Loucy (cell line): ENCODE results near the gene PPFIBP1.
A peak's percentile ranks its signal among the peaks of the same experiment; 100 is the strongest.

Experiments
- H2AFZ ChIP-seq: fragments of 200-600 bp; sonication (generic); 2 replicates; pipeline ENCODE4 v1.6.0; 2016; ENCODE audit warnings: antibody characterized with exemption, mild to moderate bottlenecking, low read length, moderate library complexity
- H3F3A ChIP-seq: fragments of 200-600 bp; 2 replicates; pipeline ENCODE4 v1.6.0; 2016; ENCODE audit warnings: antibody characterized with exemption, low read depth, mild to moderate bottlenecking
- H3K27me3 ChIP-seq: fragments of 200-600 bp; sonication (generic); 2 replicates; pipeline ENCODE4 v1.6.1; 2014; ENCODE audit warnings: low read length, mild to moderate bottlenecking; ENCODE audit not compliant: insufficient read depth, poor library complexity, severe bottlenecking
- H3K36me3 ChIP-seq: fragments of 200-600 bp; sonication (generic); 2 replicates; pipeline ENCODE4 v1.6.1; 2016; ENCODE audit warnings: low read length; ENCODE audit not compliant: insufficient read depth
- H3K4me1 ChIP-seq: fragments of 200-600 bp; sonication (generic); 2 replicates; pipeline ENCODE4 v1.5.1; 2014; ENCODE audit warnings: low read length, mild to moderate bottlenecking; ENCODE audit not compliant: insufficient read depth, poor library complexity, severe bottlenecking
- H3K4me2 ChIP-seq: fragments of 200-600 bp; sonication (generic); 2 replicates; pipeline ENCODE4 v1.6.0; 2014; ENCODE audit warnings: antibody characterized with exemption, low read length, low read depth, mild to moderate bottlenecking; ENCODE audit not compliant: poor library complexity, severe bottlenecking
- H3K4me3 ChIP-seq: fragments of 200-600 bp; sonication (generic); 2 replicates; pipeline ENCODE4 v1.5.1; 2014; ENCODE audit warnings: low read length, mild to moderate bottlenecking, mixed read lengths; ENCODE audit not compliant: poor library complexity, severe bottlenecking
- H3K79me2 ChIP-seq: fragments of 200-600 bp; sonication (generic); 2 replicates; pipeline ENCODE4 v1.6.1; 2014; ENCODE audit warnings: low read length; ENCODE audit not compliant: insufficient read depth
- H3K9ac ChIP-seq: fragments of 200-600 bp; sonication (generic); 2 replicates; pipeline ENCODE4 v1.6.0; 2014; ENCODE audit warnings: mild to moderate bottlenecking, low read depth, low read length, moderate library complexity; ENCODE audit not compliant: poor library complexity, severe bottlenecking
- H3K9me2 ChIP-seq: fragments of 200-600 bp; sonication (generic); replicated peaks from 2 replicates; pipeline ENCODE4 v1.6.1; 2016; ENCODE audit warnings: low read depth, low read length, mixed read lengths
- H3K9me3 ChIP-seq: fragments of 200-600 bp; sonication (generic); 2 replicates; pipeline ENCODE4 v1.6.1; 2014; ENCODE audit warnings: mild to moderate bottlenecking, antibody characterized with exemption, low read length, low read depth; ENCODE audit not compliant: insufficient read depth
- H4K20me1 ChIP-seq: fragments of 200-600 bp; sonication (generic); 2 replicates; pipeline ENCODE4 v1.6.0; 2014; ENCODE audit warnings: antibody characterized with exemption, low read length, mild to moderate bottlenecking; ENCODE audit not compliant: insufficient read depth, poor library complexity, severe bottlenecking
- EZH2phosphoT487 ChIP-seq: fragments of 200-600 bp; IDR thresholded peaks from 2 replicates; pipeline ENCODE4 v1.6.1; 2018; ENCODE audit warnings: antibody characterized with exemption, mild to moderate bottlenecking, moderate library complexity, borderline replicate concordance
- TF ChIP-seq, protein P1 (sequence below): fragments of 200-600 bp; sonication (generic); conservative IDR thresholded peaks from 2 replicates; pipeline ENCODE4 v1.5.1; 2014; ENCODE audit warnings: mild to moderate bottlenecking, antibody characterized with exemption, low read length

PPFIBP1 gene

GRCh38 chr12:27531896-27532295 is 7.9 kb downstream of the PPFIBP1 start:
- Histone ChIP-seq H3K27me3 (no peaks in the 10 kb centered on the region), H3K9me2 (no peaks in the 10 kb centered on the region), H3F3A (peaks cover 8% of the 10 kb centered on the region), H3K9ac (no peak overlapping the region), H2AFZ (no peak overlapping the region), H3K4me3 (no peak overlapping the region), H3K4me2 (no peak overlapping the region), H3K4me1 (peaks cover 51% of the 10 kb centered on the region), H3K9me3 (no peaks in the 10 kb centered on the region), H3K36me3 (no peaks in the 10 kb centered on the region), H3K79me2 (peaks cover 36% of the 10 kb centered on the region; the same call in 1 of the 2 replicates), H4K20me1 (no peaks in the 10 kb centered on the region)
- TF ChIP-seq, protein P1, sequence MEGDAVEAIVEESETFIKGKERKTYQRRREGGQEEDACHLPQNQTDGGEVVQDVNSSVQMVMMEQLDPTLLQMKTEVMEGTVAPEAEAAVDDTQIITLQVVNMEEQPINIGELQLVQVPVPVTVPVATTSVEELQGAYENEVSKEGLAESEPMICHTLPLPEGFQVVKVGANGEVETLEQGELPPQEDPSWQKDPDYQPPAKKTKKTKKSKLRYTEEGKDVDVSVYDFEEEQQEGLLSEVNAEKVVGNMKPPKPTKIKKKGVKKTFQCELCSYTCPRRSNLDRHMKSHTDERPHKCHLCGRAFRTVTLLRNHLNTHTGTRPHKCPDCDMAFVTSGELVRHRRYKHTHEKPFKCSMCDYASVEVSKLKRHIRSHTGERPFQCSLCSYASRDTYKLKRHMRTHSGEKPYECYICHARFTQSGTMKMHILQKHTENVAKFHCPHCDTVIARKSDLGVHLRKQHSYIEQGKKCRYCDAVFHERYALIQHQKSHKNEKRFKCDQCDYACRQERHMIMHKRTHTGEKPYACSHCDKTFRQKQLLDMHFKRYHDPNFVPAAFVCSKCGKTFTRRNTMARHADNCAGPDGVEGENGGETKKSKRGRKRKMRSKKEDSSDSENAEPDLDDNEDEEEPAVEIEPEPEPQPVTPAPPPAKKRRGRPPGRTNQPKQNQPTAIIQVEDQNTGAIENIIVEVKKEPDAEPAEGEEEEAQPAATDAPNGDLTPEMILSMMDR, result no peak
- TF ChIP-seq EZH2phosphoT487, result no peak

DNA sequence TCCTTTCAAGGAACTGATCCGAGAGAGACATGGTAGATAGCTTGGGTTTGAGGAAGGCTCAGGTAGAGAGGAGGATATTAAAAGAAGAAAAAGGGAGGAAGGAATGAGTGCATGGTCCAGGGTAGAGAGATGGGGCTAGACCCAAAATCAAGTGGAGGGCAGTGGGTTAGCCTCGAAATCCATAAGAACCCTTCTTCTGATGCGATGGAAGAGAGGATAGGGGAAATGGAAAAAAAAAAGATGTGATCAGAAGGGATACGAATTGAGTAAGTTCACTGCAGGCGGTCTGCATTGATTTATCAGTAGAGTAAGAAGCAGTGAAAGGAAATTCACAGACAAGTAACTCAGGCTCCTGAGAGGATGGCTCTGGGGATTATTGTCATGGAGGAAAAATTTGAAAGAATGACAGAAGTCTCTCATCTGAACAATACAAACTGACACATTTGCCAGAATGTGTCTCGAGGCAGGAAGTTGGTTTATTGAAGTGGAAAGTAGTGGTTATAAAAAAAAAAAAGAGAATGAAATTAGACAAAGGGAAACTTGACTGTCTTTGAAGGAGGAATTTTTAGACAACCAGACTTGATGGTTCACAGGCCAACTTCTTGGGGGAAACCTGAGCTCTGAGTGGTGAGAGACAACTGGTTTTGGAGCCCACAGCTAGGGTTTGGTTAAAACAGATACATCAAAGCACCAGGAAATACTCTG is 10.2 kb downstream of the PPFIBP1 start:
- no peaks in the 10 kb centered on the region for H3K36me3 ChIP-seq
- peaks cover 24% of the 10 kb centered on the region; the same call in 1 of the 2 replicates for H3K79me2 ChIP-seq
- H3K4me2 ChIP-seq, result peak overlapping the region; percentile 69
- no peaks in the 10 kb centered on the region for H3K9me2 ChIP-seq
- H4K20me1 ChIP-seq, result no peaks in the 10 kb centered on the region
- peak overlapping the region; percentile 23 for H3K9ac ChIP-seq
- no peaks in the 10 kb centered on the region for H3K9me3 ChIP-seq
- H3K4me3 ChIP-seq, result peak overlapping the region; percentile 39
- H3F3A ChIP-seq, result peaks cover 8% of the 10 kb centered on the region
- no peak for TF ChIP-seq EZH2phosphoT487
- TF ChIP-seq, protein P1, result no peak
- peaks cover 51% of the 10 kb centered on the region for H3K4me1 ChIP-seq
- H3K27me3 ChIP-seq, result no peaks in the 10 kb centered on the region
- H2AFZ ChIP-seq, result no peak overlapping the region

GRCh38 chr12:27534765-27535161 is 10.8 kb downstream of the PPFIBP1 start:
- no peaks in the 10 kb centered on the region for H3K36me3 ChIP-seq
- H3K79me2 ChIP-seq, result peaks cover 24% of the 10 kb centered on the region; the same call in 1 of the 2 replicates
- H3K4me1 ChIP-seq, result peaks cover 49% of the 10 kb centered on the region
- no peaks in the 10 kb centered on the region for H4K20me1 ChIP-seq
- no peaks in the 10 kb centered on the region for H3K9me3 ChIP-seq
- H3K9me2 ChIP-seq, result no peaks in the 10 kb centered on the region
- H3K27me3 ChIP-seq, result no peaks in the 10 kb centered on the region
- H3K4me3 ChIP-seq, result peak overlapping the region; percentile 39
- H3K4me2 ChIP-seq, result peak overlapping the region; percentile 69
- H3K9ac ChIP-seq, result peak overlapping the region; percentile 23
- no peak overlapping the region for H2AFZ ChIP-seq
- TF ChIP-seq EZH2phosphoT487, result no peak
- TF ChIP-seq, protein P1, result no peak
- H3F3A ChIP-seq, result peaks cover 8% of the 10 kb centered on the region
